HUES48 (cell line): Measurements from ENCODE around the gene LRRFIP1.
A peak's percentile ranks its signal among the peaks of the same experiment; 100 is the strongest.

Experiments
- H3K27ac ChIP-seq: one replicate; pipeline ENCODE4 v1.7.0; 2013; ENCODE audit warnings: low read depth, low read length, inconsistent platforms
- H3K27me3 ChIP-seq: 2 replicates; pipeline ENCODE4 v1.6.1; 2013; ENCODE audit warnings: mild to moderate bottlenecking, low read length; ENCODE audit not compliant: control insufficient read depth, insufficient read depth
- H3K36me3 ChIP-seq: 2 replicates; pipeline ENCODE4 v1.6.1; 2013; ENCODE audit warnings: low read length; ENCODE audit not compliant: control insufficient read depth, insufficient read depth
- H3K4me1 ChIP-seq: 2 replicates; pipeline ENCODE4 v1.6.1; 2013; ENCODE audit warnings: mild to moderate bottlenecking, low read length; ENCODE audit not compliant: control insufficient read depth, insufficient read depth
- H3K4me3 ChIP-seq: 2 replicates; pipeline ENCODE4 v1.5.1; 2013; ENCODE audit warnings: mild to moderate bottlenecking, low read depth, low read length
- H3K9ac ChIP-seq: 2 replicates; pipeline ENCODE4 v1.6.1; 2013; ENCODE audit warnings: mild to moderate bottlenecking, low read depth, low read length, moderate library complexity
- H3K9me3 ChIP-seq: 2 replicates; pipeline ENCODE4 v1.6.1; 2013; ENCODE audit warnings: low read length; ENCODE audit not compliant: control insufficient read depth, insufficient read depth

The LRRFIP1 gene

GRCh38 chr2:237625777-237626176 is 1.6 kb upstream of the LRRFIP1 start:
- Histone ChIP-seq H3K36me3 (peaks cover 4% of the 10 kb centered on the region; the same call in 1 of the 2 replicates), H3K4me1 (peaks cover 15% of the 10 kb centered on the region; the same call in 1 of the 2 replicates), H3K27me3 (peaks cover 34% of the 10 kb centered on the region), H3K9me3 (no peaks in the 10 kb centered on the region), H3K9ac (no peak overlapping the region), H3K27ac (no peak overlapping the region), H3K4me3 (no peak overlapping the region)

DNA sequence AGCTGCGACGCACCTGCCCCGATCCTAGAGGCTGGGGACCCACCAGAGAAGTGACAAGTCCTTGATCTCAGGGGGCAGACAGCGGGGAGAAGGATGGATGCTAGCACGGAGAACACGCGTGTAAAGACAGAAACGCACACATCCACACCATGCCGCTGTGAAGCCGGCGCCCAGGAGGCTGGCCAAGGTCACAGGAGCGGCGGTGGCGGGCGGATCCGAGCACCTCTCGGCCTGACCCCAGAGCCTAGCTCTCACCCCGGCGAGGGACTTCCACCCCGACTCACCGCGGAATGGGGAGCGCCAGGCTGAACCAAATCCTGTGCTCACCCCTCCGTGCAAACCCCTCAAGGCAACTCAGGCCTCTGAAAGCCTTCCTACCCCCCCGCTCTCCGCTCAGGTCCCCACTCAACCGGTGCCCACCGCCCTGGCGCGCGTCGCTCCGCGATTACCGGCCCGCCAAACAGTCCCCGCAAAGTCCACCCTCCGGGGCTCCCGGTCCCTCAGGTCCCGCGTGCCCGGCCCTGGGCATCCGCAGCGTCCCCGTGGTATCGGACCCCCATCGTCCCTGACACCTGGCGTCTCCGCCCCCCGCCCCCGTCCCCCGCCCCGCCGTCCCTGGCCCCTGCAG is 460 bp upstream of the LRRFIP1 start:
- Histone ChIP-seq H3K27ac (no peak overlapping the region), H3K9ac (peak overlapping the region; percentile 35; the same call in 1 of the 2 replicates), H3K36me3 (peaks cover 4% of the 10 kb centered on the region; the same call in 1 of the 2 replicates), H3K4me3 (peak overlapping the region; percentile 74), H3K9me3 (no peaks in the 10 kb centered on the region), H3K27me3 (peaks cover 34% of the 10 kb centered on the region), H3K4me1 (peaks cover 15% of the 10 kb centered on the region; the same call in 1 of the 2 replicates)

DNA sequence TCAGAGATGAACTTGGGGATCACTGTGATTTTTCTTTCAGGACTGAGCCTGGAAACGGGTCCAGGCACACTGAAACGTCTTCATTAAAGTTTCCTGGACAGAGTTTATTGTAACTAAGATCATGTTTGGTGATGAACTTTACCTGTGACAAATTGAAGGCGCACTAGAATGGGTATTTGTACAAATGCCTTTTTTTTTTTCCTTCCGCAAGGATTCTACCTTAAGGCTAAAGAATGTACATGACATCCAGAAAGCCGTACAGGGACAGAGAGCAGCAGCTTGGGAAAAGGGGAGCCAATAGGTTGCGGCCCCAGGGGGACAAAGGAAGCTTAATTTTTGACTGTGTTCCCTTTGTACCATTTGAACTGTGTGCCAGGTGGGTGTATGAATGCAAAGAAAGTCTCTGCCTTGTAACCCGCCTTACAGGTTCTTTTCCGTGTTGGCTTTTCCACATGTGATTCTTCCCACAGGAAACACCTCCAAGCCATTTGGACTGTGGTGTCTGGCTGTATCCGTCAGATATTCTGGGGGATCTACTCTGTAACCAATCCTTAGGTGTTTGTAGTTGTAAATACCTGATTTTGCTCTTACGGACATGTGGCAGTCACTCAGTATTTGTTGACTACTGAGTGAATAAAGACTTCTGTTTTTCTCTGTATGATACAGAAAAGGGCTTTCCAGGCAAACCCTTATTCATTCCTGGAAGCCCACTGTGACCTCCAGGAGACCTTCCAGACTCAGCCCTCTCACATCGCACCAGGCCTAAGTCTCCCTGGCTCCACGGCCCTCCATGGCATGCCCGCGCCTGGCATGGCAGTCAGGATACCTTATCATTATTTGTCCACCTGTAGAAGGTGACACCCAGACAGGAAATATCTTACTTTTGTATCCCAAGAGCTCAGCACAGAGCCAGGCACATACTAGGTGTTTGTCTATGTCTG is 1.1 kb downstream of the LRRFIP1 start:
- H3K27ac ChIP-seq = no peak overlapping the region
- peaks cover 10% of the 10 kb centered on the region; the same call in 1 of the 2 replicates for H3K36me3 ChIP-seq
- H3K4me1 ChIP-seq = peaks cover 15% of the 10 kb centered on the region; the same call in 1 of the 2 replicates
- no peaks in the 10 kb centered on the region for H3K9me3 ChIP-seq
- peak overlapping the region; percentile 71 for H3K4me3 ChIP-seq
- H3K9ac ChIP-seq = 0 out of 2 replicates have a peak overlapping the region, but pooled peaks have one; percentile 3
- peaks cover 34% of the 10 kb centered on the region for H3K27me3 ChIP-seq

- no peak overlapping the region for H3K9ac ChIP-seq
- H3K4me3 ChIP-seq = no peak overlapping the region
- peaks cover 15% of the 10 kb centered on the region; the same call in 1 of the 2 replicates for H3K4me1 ChIP-seq
- peaks cover 10% of the 10 kb centered on the region; the same call in 1 of the 2 replicates for H3K36me3 ChIP-seq
- no peaks in the 10 kb centered on the region for H3K9me3 ChIP-seq
- no peak overlapping the region for H3K27ac ChIP-seq
- H3K27me3 ChIP-seq = peaks cover 34% of the 10 kb centered on the region
Observed at GRCh38 chr2:237629188-237629534, 1.8 kb downstream of the LRRFIP1 start.

- Histone ChIP-seq H3K36me3 (peaks cover 10% of the 10 kb centered on the region; the same call in 1 of the 2 replicates), H3K9ac (no peak overlapping the region), H3K4me1 (peaks cover 15% of the 10 kb centered on the region; the same call in 1 of the 2 replicates), H3K4me3 (no peak overlapping the region), H3K27ac (no peak overlapping the region), H3K9me3 (peaks cover 4% of the 10 kb centered on the region; the same call in 1 of the 2 replicates), H3K27me3 (peaks cover 34% of the 10 kb centered on the region)
Observed at GRCh38 chr2:237629739-237630138, 2.4 kb downstream of the LRRFIP1 start.

GRCh38 chr2:237630216-237631000 is 3.0 kb downstream of the LRRFIP1 start:
- no peak overlapping the region for H3K27ac ChIP-seq
- H3K9me3 ChIP-seq = peaks cover 4% of the 10 kb centered on the region
- peaks cover 15% of the 10 kb centered on the region; the same call in 1 of the 2 replicates for H3K4me1 ChIP-seq
- peaks cover 10% of the 10 kb centered on the region; the same call in 1 of the 2 replicates for H3K36me3 ChIP-seq
- no peak overlapping the region for H3K9ac ChIP-seq
- peaks cover 29% of the 10 kb centered on the region for H3K27me3 ChIP-seq
- H3K4me3 ChIP-seq = no peak overlapping the region

DNA sequence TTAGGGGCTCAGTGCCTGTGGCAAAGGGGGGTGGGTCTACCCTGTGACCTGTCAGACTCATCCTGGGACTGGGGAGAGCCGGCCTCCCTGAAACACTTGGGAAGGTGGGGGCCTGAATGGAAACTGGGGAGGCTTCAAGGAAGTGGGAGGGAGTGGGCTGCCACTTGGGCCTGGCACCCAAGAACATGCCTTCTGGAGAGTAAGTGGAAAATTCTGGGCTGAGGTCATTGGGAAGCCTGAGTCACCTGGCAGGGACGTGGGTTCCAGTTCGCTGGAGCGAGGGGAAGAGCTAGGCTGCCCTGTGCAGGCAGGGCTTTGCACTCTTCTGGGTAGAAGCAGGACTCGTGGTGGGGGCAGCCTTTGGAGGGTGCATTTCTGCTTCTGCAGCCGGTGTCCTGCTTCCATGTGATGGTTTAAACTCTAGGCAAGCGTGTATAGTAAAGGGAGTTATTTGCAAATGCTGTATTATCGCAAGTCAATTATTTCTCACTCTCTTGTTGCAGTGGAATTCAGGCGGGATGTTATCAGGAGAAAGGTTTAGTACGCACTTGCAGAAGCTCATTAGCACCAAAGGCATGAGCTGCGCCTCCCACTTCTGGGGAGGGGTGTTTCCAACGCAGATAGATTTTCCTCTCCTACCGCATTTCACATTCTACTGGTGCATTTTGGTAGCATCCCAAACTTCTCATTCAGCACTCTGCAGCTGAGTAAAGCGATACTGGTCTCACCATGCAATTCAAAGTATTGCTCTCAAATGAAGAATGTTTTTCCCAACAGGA is 3.8 kb downstream of the LRRFIP1 start:
- no peak overlapping the region for H3K27ac ChIP-seq
- H3K4me3 ChIP-seq = no peak overlapping the region
- H3K27me3 ChIP-seq = peaks cover 21% of the 10 kb centered on the region
- peaks cover 10% of the 10 kb centered on the region; the same call in 1 of the 2 replicates for H3K36me3 ChIP-seq
- no peak overlapping the region for H3K9ac ChIP-seq
- H3K4me1 ChIP-seq = peaks cover 15% of the 10 kb centered on the region; the same call in 1 of the 2 replicates
- peaks cover 4% of the 10 kb centered on the region for H3K9me3 ChIP-seq

GRCh38 chr2:237631801-237632585 is 4.6 kb downstream of the LRRFIP1 start:
- Histone ChIP-seq H3K36me3 (peaks cover 10% of the 10 kb centered on the region; the same call in 1 of the 2 replicates), H3K27ac (no peak overlapping the region), H3K9ac (no peak overlapping the region), H3K4me3 (no peak overlapping the region), H3K9me3 (peaks cover 4% of the 10 kb centered on the region), H3K4me1 (peaks cover 10% of the 10 kb centered on the region; the same call in 1 of the 2 replicates), H3K27me3 (peaks cover 13% of the 10 kb centered on the region)

GRCh38 chr2:237633061-237633561 is 5.7 kb downstream of the LRRFIP1 start:
- Histone ChIP-seq H3K27me3 (peaks cover 9% of the 10 kb centered on the region), H3K9ac (no peak overlapping the region), H3K4me3 (no peak overlapping the region), H3K27ac (no peak overlapping the region), H3K9me3 (peaks cover 4% of the 10 kb centered on the region), H3K4me1 (peaks cover 7% of the 10 kb centered on the region; the same call in 1 of the 2 replicates), H3K36me3 (peaks cover 13% of the 10 kb centered on the region)
